C4-2B (cell line): ENCODE results near the gene NT5DC3.

Experiments
- ZFX ChIP-seq: fragments of 450-650 bp; IDR thresholded peaks from 2 replicates; pipeline ENCODE4 v1.6.1; 2017
- TF ChIP-seq, protein P1 (sequence below): fragments of 450-650 bp; conservative IDR thresholded peaks from 2 replicates; pipeline ENCODE4 v1.5.1; 2017; ENCODE audit warnings: mild to moderate bottlenecking

DNA sequence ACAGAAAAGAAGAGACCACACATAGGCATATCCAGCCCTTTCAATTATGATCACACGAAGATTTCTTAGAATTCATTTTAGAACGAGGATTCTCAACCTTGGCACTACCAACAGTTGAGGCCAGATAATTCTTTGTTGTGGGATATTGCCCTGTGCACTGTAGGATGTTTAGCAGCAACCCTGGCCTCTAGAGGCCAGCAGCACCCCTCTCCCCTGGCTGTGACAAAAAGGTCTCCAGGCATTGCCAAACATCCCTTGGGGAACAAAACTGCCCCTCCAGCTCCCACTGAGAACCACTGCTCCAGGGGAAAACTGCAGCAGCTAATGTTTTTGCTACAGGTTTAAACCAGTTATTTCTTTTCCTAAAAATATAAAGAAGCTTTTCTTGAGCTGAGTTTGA, 7.1 kb downstream of the NT5DC3 start:
- TF ChIP-seq, protein P1, sequence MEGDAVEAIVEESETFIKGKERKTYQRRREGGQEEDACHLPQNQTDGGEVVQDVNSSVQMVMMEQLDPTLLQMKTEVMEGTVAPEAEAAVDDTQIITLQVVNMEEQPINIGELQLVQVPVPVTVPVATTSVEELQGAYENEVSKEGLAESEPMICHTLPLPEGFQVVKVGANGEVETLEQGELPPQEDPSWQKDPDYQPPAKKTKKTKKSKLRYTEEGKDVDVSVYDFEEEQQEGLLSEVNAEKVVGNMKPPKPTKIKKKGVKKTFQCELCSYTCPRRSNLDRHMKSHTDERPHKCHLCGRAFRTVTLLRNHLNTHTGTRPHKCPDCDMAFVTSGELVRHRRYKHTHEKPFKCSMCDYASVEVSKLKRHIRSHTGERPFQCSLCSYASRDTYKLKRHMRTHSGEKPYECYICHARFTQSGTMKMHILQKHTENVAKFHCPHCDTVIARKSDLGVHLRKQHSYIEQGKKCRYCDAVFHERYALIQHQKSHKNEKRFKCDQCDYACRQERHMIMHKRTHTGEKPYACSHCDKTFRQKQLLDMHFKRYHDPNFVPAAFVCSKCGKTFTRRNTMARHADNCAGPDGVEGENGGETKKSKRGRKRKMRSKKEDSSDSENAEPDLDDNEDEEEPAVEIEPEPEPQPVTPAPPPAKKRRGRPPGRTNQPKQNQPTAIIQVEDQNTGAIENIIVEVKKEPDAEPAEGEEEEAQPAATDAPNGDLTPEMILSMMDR, result peak; percentile 14
- TF ChIP-seq ZFX, result no peak
